HEK293 (cell line): ENCODE measurements around the gene MRPS5.
A peak's percentile ranks its signal among the peaks of the same experiment; 100 is the strongest.

Experiments
- CTCF ChIA-PET: fragments of 350-600 bp; formaldehyde crosslinking; extraction: SDS; loops from one replicate; lab custom pipeline; 2021; ENCODE audit warnings: antibody characterized with exemption; lab: Yijun Ruan, JAX
- POLR2A ChIA-PET: fragments of 300-600 bp; formaldehyde crosslinking; extraction: SDS; loops from one replicate; lab custom pipeline; 2020; ENCODE audit warnings: antibody characterized with exemption, inconsistent platforms; lab: Yijun Ruan, JAX
- H3K27ac ChIP-seq: fragments of 200-500 bp; sonication (Bioruptor generic); 2 replicates; pipeline ENCODE4 v1.5.1; 2014; ENCODE audit warnings: low read depth, low read length, control low read depth, inconsistent platforms; ENCODE audit errors: extremely low read depth
- H3K36me3 ChIP-seq, 2 experiments: fragments of 200-500 bp in 1 of 2; sonication (Bioruptor generic) in 1 of 2; 1 replicate in 1 of 2; 2 replicates in 1 of 2; pipeline ENCODE4 v1.5.1; 2014 to 2017; ENCODE audit warnings: inconsistent platforms in 2 of 2, low read length in 2 of 2; ENCODE audit not compliant: control insufficient read depth in 2 of 2, insufficient read depth in 1 of 2
- H3K4me1 ChIP-seq: fragments of 200-500 bp; sonication (Bioruptor generic); 2 replicates; pipeline ENCODE4 v1.5.1; 2014; ENCODE audit warnings: mild to moderate bottlenecking, low read length, inconsistent platforms; ENCODE audit not compliant: control insufficient read depth, insufficient read depth
- H3K4me3 ChIP-seq: 2 replicates; pipeline ENCODE4 v1.5.1; 2011; ENCODE audit warnings: low read depth, mild to moderate bottlenecking, control low read depth, low read length, moderate library complexity
- H3K9me3 ChIP-seq: fragments of 200-500 bp; sonication (Bioruptor generic); 2 replicates; pipeline ENCODE4 v1.5.1; 2014; ENCODE audit warnings: low read depth, low read length, inconsistent platforms; ENCODE audit not compliant: control insufficient read depth, insufficient read depth
- GLIS2 ChIP-seq: fragments of 450-650 bp; formaldehyde crosslinking; IDR thresholded peaks from 2 replicates; pipeline ENCODE4 v1.5.1; 2016; ENCODE audit warnings: missing biosample characterization, missing genetic modification characterization
- HOXC10 ChIP-seq: sonication (generic); formaldehyde crosslinking; IDR thresholded peaks from 2 replicates; pipeline ENCODE4 v1.8.1; 2023; ENCODE audit warnings: mild to moderate bottlenecking, missing genetic modification reagents
- KLF10 ChIP-seq: fragments of 450-650 bp; IDR thresholded peaks from 2 replicates; pipeline ENCODE4 v1.5.1; 2018; ENCODE audit warnings: missing biosample characterization, mild to moderate bottlenecking, missing genetic modification characterization
- KLF16 ChIP-seq: fragments of 450-650 bp; formaldehyde crosslinking; IDR thresholded peaks from 2 replicates; pipeline ENCODE4 v1.5.1; 2017; ENCODE audit warnings: missing biosample characterization, missing genetic modification characterization
- MEIS1 ChIP-seq: sonication (generic); formaldehyde crosslinking; IDR thresholded peaks from 2 replicates; pipeline ENCODE4 v1.8.1; 2022; ENCODE audit warnings: missing genetic modification reagents, mild to moderate bottlenecking, borderline replicate concordance
- MYNN ChIP-seq: fragments of 450-650 bp; formaldehyde crosslinking; IDR thresholded peaks from 2 replicates; pipeline ENCODE4 v1.5.1; 2016; ENCODE audit warnings: missing biosample characterization, missing genetic modification characterization, borderline replicate concordance
- PRDM1 ChIP-seq: fragments of 450-650 bp; formaldehyde crosslinking; IDR thresholded peaks from 2 replicates; pipeline ENCODE4; 2016; ENCODE audit warnings: missing biosample characterization, missing genetic modification characterization
- RBAK ChIP-seq: fragments of 450-650 bp; formaldehyde crosslinking; IDR thresholded peaks from 2 replicates; pipeline ENCODE4 v1.5.1; 2016; ENCODE audit warnings: missing biosample characterization, missing genetic modification characterization
- REPIN1 ChIP-seq: fragments of 450-650 bp; formaldehyde crosslinking; IDR thresholded peaks from 2 replicates; pipeline ENCODE4 v1.5.1; 2017; ENCODE audit warnings: missing biosample characterization, missing genetic modification characterization, low read depth
- SP7 ChIP-seq: fragments of 450-650 bp; formaldehyde crosslinking; IDR thresholded peaks from 2 replicates; pipeline ENCODE4 v1.5.1; 2016; ENCODE audit warnings: missing biosample characterization, missing genetic modification characterization
- ZBTB48 ChIP-seq: fragments of 450-650 bp; formaldehyde crosslinking; IDR thresholded peaks from 2 replicates; pipeline ENCODE4 v1.5.1; 2016; ENCODE audit warnings: missing biosample characterization, missing genetic modification characterization
- ZIC2 ChIP-seq: fragments of 450-650 bp; formaldehyde crosslinking; IDR thresholded peaks from 2 replicates; pipeline ENCODE4 v1.5.1; 2016; ENCODE audit warnings: missing biosample characterization, missing genetic modification characterization
- ZNF112 ChIP-seq: fragments of 450-650 bp; formaldehyde crosslinking; IDR thresholded peaks from 2 replicates; pipeline ENCODE4 v1.5.0; 2017; ENCODE audit warnings: missing biosample characterization, missing genetic modification characterization
- ZNF132 ChIP-seq: fragments of 450-650 bp; formaldehyde crosslinking; IDR thresholded peaks from 2 replicates; pipeline ENCODE4 v1.5.1; 2017; ENCODE audit warnings: missing biosample characterization, missing genetic modification characterization, borderline replicate concordance
- ZNF155 ChIP-seq: fragments of 450-650 bp; formaldehyde crosslinking; IDR thresholded peaks from 2 replicates; pipeline ENCODE4 v1.5.1; 2016; ENCODE audit warnings: missing biosample characterization, missing genetic modification characterization
- ZNF221 ChIP-seq: fragments of 450-650 bp; formaldehyde crosslinking; IDR thresholded peaks from 2 replicates; pipeline ENCODE4 v1.5.1; 2017; ENCODE audit warnings: missing biosample characterization, missing genetic modification characterization, borderline replicate concordance
- ZNF596 ChIP-seq: fragments of 450-650 bp; IDR thresholded peaks from 2 replicates; pipeline ENCODE4 v1.5.0; 2018; ENCODE audit warnings: missing biosample characterization, mild to moderate bottlenecking, missing genetic modification characterization, moderate library complexity
- ZNF621 ChIP-seq: fragments of 450-650 bp; formaldehyde crosslinking; IDR thresholded peaks from 2 replicates; pipeline ENCODE4 v1.5.1; 2017; ENCODE audit warnings: missing biosample characterization, missing genetic modification characterization
- ZNF654 ChIP-seq: fragments of 450-650 bp; formaldehyde crosslinking; IDR thresholded peaks from 2 replicates; pipeline ENCODE4 v1.5.1; 2016; ENCODE audit warnings: low read depth, missing biosample characterization, missing genetic modification characterization
- ZNF660 ChIP-seq: fragments of 450-650 bp; IDR thresholded peaks from 2 replicates; pipeline ENCODE4 v1.5.1; 2018; ENCODE audit warnings: missing biosample characterization, mild to moderate bottlenecking, missing genetic modification characterization
- ZNF76 ChIP-seq: fragments of 450-650 bp; formaldehyde crosslinking; IDR thresholded peaks from 2 replicates; pipeline ENCODE4; 2016; ENCODE audit warnings: low read depth, missing biosample characterization, missing genetic modification characterization, borderline replicate concordance
- ZNF776 ChIP-seq: fragments of 450-650 bp; formaldehyde crosslinking; IDR thresholded peaks from 2 replicates; pipeline ENCODE4 v1.5.0; 2017; ENCODE audit warnings: missing biosample characterization, missing genetic modification characterization, borderline replicate concordance
- ZNF777 ChIP-seq: fragments of 450-650 bp; formaldehyde crosslinking; IDR thresholded peaks from 2 replicates; pipeline ENCODE4 v1.5.1; 2017; ENCODE audit warnings: missing biosample characterization, missing genetic modification characterization, borderline replicate concordance
- ZNF792 ChIP-seq: fragments of 450-650 bp; formaldehyde crosslinking; IDR thresholded peaks from 2 replicates; pipeline ENCODE4 v1.5.1; 2016; ENCODE audit warnings: missing biosample characterization, missing genetic modification characterization
- TF ChIP-seq, protein P1 (sequence below): sonication (generic); formaldehyde crosslinking; IDR thresholded peaks from 2 replicates; pipeline ENCODE4 v1.8.1; 2022; ENCODE audit warnings: mild to moderate bottlenecking, moderate library complexity, missing genetic modification reagents
- TF ChIP-seq, protein P2 (sequence below): fragments of 450-650 bp; formaldehyde crosslinking; IDR thresholded peaks from 2 replicates; pipeline ENCODE4 v1.5.1; 2016; ENCODE audit warnings: missing biosample characterization, missing genetic modification characterization, low read depth
- TF ChIP-seq, protein P3 (sequence below): fragments of 450-650 bp; formaldehyde crosslinking; IDR thresholded peaks from 2 replicates; pipeline ENCODE4 v1.5.1; 2016; ENCODE audit warnings: missing biosample characterization, missing genetic modification characterization
- TF ChIP-seq, protein P4 (sequence below): fragments of 450-650 bp; formaldehyde crosslinking; IDR thresholded peaks from 2 replicates; pipeline ENCODE4 v1.5.1; 2016; ENCODE audit warnings: missing biosample characterization, missing genetic modification characterization

Gene MRPS5

DNA sequence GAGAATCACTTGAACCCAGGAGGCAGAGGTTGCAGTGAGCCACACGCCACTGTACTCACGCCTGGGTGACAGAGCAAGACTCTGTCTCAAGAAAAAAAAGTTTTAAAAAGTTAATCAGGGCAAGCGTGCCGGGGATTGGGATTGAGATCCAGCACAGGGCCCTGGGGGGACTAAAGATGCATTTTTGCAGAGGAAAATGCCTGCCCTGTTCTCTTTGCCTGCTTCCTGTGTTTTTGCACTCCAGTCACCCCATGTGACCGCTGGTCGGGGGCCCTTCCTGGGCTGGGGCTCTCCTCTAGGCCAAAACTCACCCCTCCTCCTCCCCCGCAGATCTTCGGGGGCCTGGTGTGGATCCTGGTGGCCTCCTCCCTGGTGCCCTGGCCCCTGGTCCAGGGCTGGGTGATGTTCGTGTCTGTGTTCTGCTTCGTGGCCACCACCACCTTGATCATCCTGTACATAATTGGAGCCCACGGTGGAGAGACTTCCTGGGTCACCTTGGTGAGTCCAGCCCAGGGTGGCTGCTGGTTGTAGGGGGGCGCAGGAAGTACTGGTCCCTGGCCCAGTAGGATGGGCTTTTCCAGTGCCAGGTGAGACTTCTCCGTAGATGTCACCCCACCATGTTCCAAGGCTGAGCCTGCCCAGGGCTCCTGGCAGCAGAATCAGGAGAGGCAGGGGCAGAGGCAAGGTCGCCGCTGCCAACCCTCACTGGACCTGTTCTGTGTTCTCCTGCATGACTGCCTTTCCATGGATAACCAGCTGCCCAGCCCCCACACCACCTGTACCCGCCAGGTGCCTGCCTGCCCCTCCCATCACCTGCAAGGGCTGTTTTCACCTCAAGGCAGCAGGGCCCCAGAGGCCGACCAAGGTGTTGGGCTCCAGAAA is 73.7 kb downstream of the MRPS5 start:
- POLR2A ChIA-PET: no interaction called here
- Histone ChIP-seq H3K27ac (no peak overlapping the region), H3K4me1 (no peaks in the 10 kb centered on the region), H3K9me3 (no peaks in the 10 kb centered on the region), H3K36me3 (no peaks in the 10 kb centered on the region), H3K4me3 (no peak overlapping the region)
- CTCF ChIA-PET: interaction anchor here (1.4 kb wide), 1 partner anchor 25 kb away, joined by 4 read pairs; no protein-coding TSS in a partner anchor
- TF ChIP-seq ZNF792 (tag by site-specific recombination): no peak
- no peak for TF ChIP-seq MYNN
- no peak for TF ChIP-seq ZNF654
- no peak for TF ChIP-seq ZNF776 (tag by site-specific recombination)
- TF ChIP-seq GLIS2 (tag by site-specific recombination): no peak
- TF ChIP-seq HOXC10: no peak
- TF ChIP-seq MEIS1 (CRISPR knock-in tag): no peak
- TF ChIP-seq ZNF132 (tag by site-specific recombination): no peak
- TF ChIP-seq, protein P1, sequence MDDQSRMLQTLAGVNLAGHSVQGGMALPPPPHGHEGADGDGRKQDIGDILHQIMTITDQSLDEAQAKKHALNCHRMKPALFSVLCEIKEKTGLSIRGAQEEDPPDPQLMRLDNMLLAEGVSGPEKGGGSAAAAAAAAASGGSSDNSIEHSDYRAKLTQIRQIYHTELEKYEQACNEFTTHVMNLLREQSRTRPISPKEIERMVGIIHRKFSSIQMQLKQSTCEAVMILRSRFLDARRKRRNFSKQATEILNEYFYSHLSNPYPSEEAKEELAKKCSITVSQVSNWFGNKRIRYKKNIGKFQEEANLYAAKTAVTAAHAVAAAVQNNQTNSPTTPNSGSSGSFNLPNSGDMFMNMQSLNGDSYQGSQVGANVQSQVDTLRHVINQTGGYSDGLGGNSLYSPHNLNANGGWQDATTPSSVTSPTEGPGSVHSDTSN (CRISPR knock-in tag): no peak

DNA sequence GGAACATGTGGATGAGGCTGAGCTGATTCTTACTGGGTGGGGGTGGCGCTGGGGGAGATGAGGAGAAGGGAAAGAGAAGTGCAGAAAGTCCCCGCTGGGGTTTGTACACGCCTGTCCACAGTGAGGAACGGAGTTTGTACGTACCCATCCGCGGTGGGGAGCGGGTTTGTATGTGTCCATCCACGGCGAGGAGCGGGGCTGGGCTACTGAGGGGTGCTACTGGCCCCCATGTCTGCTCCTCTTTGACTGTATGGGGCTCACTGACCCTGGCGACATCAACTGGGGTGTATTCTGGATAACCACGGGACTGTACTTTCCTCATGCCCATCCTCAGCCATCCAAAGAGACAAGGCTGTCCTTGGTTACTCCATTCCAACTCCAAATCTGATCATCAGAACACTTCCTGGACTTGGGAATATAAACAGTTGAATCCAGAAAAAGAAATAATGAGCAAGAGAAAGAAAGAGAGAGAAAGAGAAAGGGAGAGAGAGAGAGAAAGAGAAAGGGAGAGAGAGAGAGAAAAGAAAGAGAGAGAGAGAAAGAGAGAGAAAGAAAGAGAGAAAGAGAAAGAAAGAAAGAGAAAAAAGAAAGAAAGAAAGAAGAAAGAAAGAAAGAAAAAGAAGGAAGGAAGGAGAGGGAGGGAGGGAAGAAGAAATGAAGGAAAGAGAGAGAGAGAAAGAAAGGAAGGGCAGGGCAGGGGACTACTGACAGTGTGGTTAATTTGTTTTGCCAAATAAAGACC is 75.1 kb downstream of the MRPS5 start:
- no peaks in the 10 kb centered on the region for H3K9me3 ChIP-seq
- POLR2A ChIA-PET: no interaction called here
- TF ChIP-seq SP7 (tag by site-specific recombination): no peak
- peak; percentile 86 for TF ChIP-seq PRDM1 (tag by site-specific recombination)
- no peak for TF ChIP-seq REPIN1 (tag by site-specific recombination)
- TF ChIP-seq, protein P2, sequence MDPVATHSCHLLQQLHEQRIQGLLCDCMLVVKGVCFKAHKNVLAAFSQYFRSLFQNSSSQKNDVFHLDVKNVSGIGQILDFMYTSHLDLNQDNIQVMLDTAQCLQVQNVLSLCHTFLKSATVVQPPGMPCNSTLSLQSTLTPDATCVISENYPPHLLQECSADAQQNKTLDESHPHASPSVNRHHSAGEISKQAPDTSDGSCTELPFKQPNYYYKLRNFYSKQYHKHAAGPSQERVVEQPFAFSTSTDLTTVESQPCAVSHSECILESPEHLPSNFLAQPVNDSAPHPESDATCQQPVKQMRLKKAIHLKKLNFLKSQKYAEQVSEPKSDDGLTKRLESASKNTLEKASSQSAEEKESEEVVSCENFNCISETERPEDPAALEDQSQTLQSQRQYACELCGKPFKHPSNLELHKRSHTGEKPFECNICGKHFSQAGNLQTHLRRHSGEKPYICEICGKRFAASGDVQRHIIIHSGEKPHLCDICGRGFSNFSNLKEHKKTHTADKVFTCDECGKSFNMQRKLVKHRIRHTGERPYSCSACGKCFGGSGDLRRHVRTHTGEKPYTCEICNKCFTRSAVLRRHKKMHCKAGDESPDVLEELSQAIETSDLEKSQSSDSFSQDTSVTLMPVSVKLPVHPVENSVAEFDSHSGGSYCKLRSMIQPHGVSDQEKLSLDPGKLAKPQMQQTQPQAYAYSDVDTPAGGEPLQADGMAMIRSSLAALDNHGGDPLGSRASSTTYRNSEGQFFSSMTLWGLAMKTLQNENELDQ (tag by site-specific recombination): no peak
- TF ChIP-seq ZIC2 (tag by site-specific recombination): no peak
- TF ChIP-seq ZNF112 (tag by site-specific recombination): no peak
- TF ChIP-seq HOXC10: no peak
- TF ChIP-seq ZNF155 (tag by site-specific recombination): no peak
- no peak for TF ChIP-seq KLF10 (tag by site-specific recombination)
- TF ChIP-seq ZNF792 (tag by site-specific recombination): no peak
- no peak for TF ChIP-seq ZNF76 (tag by site-specific recombination)
- TF ChIP-seq ZNF221 (tag by site-specific recombination): no peak
- TF ChIP-seq ZNF777 (tag by site-specific recombination): no peak
- no peak for TF ChIP-seq KLF16 (tag by site-specific recombination)
- TF ChIP-seq, protein P3, sequence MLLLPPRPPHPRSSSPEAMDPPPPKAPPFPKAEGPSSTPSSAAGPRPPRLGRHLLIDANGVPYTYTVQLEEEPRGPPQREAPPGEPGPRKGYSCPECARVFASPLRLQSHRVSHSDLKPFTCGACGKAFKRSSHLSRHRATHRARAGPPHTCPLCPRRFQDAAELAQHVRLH (tag by site-specific recombination): no peak
- TF ChIP-seq, protein P4, sequence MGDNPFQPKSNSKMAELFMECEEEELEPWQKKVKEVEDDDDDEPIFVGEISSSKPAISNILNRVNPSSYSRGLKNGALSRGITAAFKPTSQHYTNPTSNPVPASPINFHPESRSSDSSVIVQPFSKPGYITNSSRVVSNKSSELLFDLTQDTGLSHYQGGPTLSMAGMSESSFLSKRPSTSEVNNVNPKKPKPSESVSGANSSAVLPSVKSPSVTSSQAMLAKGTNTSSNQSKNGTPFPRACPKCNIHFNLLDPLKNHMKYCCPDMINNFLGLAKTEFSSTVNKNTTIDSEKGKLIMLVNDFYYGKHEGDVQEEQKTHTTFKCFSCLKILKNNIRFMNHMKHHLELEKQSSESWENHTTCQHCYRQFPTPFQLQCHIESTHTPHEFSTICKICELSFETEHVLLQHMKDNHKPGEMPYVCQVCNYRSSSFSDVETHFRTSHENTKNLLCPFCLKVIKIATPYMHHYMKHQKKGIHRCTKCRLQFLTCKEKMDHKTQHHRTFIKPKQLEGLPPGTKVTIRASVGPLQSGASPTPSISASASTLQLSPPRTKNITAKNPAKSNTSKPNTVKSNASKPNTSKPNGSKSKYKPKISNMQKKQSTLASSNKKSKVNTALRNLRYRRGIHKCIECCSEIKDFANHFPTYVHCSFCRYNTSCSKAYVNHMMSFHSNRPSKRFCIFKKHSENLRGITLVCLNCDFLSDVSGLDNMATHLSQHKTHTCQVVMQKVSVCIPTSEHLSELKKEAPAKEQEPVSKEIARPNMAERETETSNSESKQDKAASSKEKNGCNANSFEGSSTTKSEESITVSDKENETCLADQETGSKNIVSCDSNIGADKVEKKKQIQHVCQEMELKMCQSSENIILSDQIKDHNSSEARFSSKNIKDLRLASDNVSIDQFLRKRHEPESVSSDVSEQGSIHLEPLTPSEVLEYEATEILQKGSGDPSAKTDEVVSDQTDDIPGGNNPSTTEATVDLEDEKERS (tag by site-specific recombination): no peak
- 0 out of 2 replicates have a peak, but pooled peaks have one; percentile 18 for TF ChIP-seq ZNF596 (tag by site-specific recombination)
- no peak for TF ChIP-seq RBAK (tag by site-specific recombination)
- TF ChIP-seq ZNF621 (tag by site-specific recombination): no peak
- TF ChIP-seq ZBTB48 (tag by site-specific recombination): no peak
- TF ChIP-seq MYNN: no peak
- TF ChIP-seq ZNF660 (tag by site-specific recombination): no peak

More for the DNA sequence above, 75.1 kb downstream of the MRPS5 start:
- CTCF ChIA-PET: no interaction called here
- no peaks in the 10 kb centered on the region for H3K36me3 ChIP-seq
- H3K27ac ChIP-seq: no peak overlapping the region
- H3K4me1 ChIP-seq: no peaks in the 10 kb centered on the region
- no peak overlapping the region for H3K4me3 ChIP-seq
